Stimulated activated CD4-positive, alpha-beta T cell treated with anti-CD3 and anti-CD28 coated beads, Interleukin-1b, Interleukin-23, amount 100 ng/mL, for 48 hours (primary cell): ENCODE data around the gene L3MBTL3.

Experiments
- DNase-seq: peaks from one replicate; pipeline ENCODE4 v3.0.0-alpha.2; 2020

L3MBTL3 gene

GRCh38 chr6:130029163-130029562 lies 10.8 kb downstream of the L3MBTL3 start:
- peak; percentile 23 for DNase-seq

GRCh38 chr6:130032758-130033340 lies 14.5 kb downstream of the L3MBTL3 start:
- DNase-seq, result no peak

- no peak for DNase-seq
These were observed 15.6 kb downstream of the L3MBTL3 start for GRCh38 chr6:130033949-130034348.

- peak; percentile 15 for DNase-seq
These were observed 16.2 kb downstream of the L3MBTL3 start for GRCh38 chr6:130034378-130035146.

- DNase-seq, result no peak
These were observed 16.8 kb downstream of the L3MBTL3 start for GRCh38 chr6:130035211-130035610.

GRCh38 chr6:130037207-130037811 lies 18.9 kb downstream of the L3MBTL3 start:
- no peak for DNase-seq

GRCh38 chr6:130041594-130041993 lies 23.2 kb downstream of the L3MBTL3 start:
- no peak for DNase-seq

- DNase-seq, result no peak
These were observed 25.0 kb downstream of the L3MBTL3 start for GRCh38 chr6:130043344-130043743.

GRCh38 chr6:130045622-130046021 lies 27.2 kb downstream of the L3MBTL3 start:
- no peak for DNase-seq

- no peak for DNase-seq
These were observed 28.3 kb downstream of the L3MBTL3 start for GRCh38 chr6:130046671-130047070.

GRCh38 chr6:130047088-130047995 lies 29.0 kb downstream of the L3MBTL3 start:
- DNase-seq, result no peak

GRCh38 chr6:130050230-130050629 lies 31.8 kb downstream of the L3MBTL3 start:
- DNase-seq, result no peak

- DNase-seq, result no peak
These were observed 36.3 kb downstream of the L3MBTL3 start for GRCh38 chr6:130054725-130055124.

- DNase-seq, result no peak
These were observed 36.9 kb downstream of the L3MBTL3 start for GRCh38 chr6:130055271-130055670.

- no peak for DNase-seq
These were observed 39.1 kb downstream of the L3MBTL3 start for GRCh38 chr6:130057495-130057894.

GRCh38 chr6:130063806-130064205 lies 45.4 kb downstream of the L3MBTL3 start:
- DNase-seq, result no peak

GRCh38 chr6:130065609-130066156 lies 47.3 kb downstream of the L3MBTL3 start:
- DNase-seq, result no peak

- DNase-seq, result no peak
These were observed 51.1 kb downstream of the L3MBTL3 start for GRCh38 chr6:130069485-130069884.

- no peak for DNase-seq
These were observed 51.9 kb downstream of the L3MBTL3 start for GRCh38 chr6:130070326-130070725.

- DNase-seq, result no peak
These were observed 52.4 kb downstream of the L3MBTL3 start for GRCh38 chr6:130070792-130071191.

- DNase-seq, result no peak
These were observed 57.6 kb downstream of the L3MBTL3 start for GRCh38 chr6:130075879-130076460.

GRCh38 chr6:130076512-130076911 lies 58.1 kb downstream of the L3MBTL3 start:
- no peak for DNase-seq
